Measurements from ENCODE around the gene OR10H1.
"Not testable (repeated sequence)": the region's sequence is repeated elsewhere in the genome, so short reads cannot be mapped to it uniquely, and the experiment has no call there.

OR10H1 gene

DNA sequence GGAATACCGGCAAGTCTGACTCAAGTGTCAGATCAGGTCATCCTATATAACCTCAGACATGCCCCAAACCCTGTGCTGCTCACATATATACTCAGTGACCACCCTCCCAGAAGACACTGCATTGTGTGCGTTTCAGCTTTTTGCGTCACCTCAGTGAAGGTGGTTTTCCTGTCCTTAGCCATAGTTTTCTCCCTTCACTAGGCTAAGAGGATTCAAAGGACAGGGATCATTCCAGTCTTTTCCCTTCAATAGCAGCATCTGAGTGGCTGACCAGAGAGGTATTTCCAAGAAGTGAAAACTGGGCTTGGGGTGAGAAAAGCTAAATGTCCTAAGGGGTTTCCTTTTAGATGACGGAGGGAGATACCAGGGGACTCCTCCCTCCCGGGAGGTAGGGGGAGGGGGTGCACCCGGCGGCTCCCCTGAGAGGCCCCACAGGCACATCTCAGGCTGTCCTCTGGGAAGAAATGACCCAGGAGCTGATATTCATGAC lies 12.7 kb upstream of the OR10H1 start:
- DNase-seq: no peak

DNA sequence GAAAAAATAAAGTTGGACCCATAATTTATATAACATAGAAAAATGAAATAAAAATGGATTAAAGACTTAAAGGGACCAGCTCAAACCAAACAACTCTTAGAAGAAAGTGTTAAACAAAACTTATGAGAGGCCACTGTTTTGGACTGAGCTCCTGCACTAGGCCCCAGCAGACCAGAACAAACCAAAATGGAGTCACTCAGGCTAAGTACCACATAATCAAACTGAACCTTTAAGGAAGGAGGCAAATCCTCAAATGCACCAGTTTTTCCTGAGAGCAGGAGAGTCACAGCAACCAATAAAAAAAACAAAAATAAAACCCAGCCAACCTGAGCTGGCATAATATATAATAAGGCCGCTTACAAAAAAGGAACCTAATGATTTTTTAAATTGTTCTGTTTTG lies 10.3 kb upstream of the OR10H1 start:
- DNase-seq: no peak

DNA sequence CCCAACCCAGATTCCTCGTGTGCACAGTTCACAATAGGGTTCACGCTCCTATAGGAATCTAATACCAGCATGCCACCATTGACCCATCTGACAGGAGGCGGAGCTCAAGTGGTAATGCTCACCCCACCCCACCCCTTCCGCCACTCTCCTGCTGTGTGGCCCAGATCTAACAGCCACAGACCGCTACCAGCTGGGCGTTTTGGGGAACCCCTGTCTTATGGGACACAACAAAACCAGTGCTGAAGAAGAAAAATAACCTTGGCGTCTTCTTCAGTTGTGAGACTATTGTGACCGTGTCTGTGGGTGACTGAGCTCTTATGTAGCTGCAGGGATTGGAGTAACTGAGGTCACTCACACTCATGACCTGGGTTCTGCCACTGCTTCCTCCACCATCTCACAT lies 5.2 kb upstream of the OR10H1 start:
- DNase-seq: no peak

DNA sequence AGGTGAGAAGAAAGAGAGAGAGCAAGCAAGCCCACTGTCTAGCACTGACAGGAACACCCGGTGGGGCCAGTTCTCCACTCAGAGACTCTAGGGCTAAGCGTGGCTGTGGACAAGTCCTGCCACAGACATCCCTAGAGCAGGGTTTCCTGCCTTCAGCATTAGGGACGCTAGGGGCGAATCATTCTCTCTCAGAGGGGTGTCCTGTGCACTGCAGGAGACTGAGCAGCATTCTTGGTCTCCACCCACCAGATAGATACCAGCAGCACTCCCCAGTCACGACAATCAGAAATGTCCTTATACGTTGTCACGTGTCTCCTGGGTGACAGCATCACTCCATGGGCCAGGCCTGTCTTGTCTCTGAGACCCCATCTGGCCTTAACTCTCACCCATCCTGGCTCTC lies 1.5 kb downstream of the OR10H1 start:
- DNase-seq: no peak

DNA sequence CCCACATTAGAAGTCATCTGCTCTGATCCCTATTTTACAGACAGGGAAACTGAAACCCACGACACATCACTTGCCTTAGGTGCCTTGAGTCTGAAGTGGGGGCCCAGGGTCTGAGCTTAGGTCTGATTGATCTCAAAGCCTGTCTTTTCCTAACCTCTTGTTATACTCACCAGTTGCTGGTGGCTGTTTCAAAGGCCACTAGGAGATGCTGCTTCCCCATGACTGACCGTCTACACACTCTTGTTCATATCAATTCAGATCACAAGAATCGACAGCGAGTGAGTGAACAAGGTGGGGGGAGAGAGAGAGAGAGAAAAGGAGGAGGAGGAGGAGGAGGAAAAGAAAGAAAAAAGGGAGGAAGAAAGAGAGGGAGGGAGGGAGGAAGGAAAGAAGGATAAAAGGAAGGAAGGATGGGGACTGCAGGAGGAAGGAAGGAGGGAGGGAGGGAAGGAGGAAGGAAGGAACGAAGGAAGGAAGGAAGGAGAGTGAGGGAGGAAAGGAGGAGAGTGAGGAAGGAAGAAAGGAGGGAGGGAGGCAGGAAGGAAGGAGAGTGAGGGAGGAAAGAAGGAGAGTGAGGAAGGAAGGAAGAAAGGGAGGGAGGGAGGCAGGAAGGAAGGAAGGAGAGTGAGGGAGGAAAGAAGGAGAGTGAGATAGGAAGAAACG lies 3.3 kb downstream of the OR10H1 start:
- DNase-seq: no peak

DNA sequence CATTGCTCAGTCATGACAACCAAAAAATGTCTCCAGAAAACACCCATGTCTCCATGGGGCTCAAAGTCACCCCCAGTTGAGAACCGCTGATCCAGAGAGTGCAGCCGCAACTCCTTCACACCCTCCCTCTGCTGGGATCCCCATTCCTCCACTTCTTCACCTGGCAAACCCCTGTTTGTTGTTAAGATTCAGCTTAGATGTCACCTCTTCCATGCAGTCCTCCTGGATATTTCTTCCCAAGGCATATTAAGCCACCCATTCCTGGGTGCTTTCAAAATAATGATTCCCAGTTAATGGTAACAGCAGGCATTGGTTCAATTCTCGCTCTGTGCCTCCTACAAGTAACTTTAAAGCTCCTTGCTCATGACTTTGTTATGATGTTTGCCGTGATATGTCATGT lies 4.0 kb downstream of the OR10H1 start:
- no peak for DNase-seq

DNA sequence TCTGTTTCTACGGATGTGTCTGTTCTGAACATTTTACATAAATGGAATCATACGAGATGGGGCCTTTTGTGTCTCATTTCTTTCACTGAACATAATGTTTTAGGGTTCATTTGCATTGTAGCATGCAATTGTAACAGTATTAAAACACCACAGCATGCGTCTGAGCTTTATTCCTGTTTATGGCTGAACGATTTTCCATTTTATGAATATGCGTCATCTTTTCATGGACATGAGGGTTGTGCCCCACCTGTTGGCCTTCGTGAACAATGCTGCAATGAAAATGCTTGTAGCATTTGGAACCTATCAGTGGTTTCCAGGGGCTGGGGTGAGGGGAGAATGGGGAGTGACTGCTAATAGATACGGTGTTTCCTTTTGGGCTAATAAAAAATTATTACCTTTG lies 5.1 kb downstream of the OR10H1 start:
- DNase-seq: no peak

DNA sequence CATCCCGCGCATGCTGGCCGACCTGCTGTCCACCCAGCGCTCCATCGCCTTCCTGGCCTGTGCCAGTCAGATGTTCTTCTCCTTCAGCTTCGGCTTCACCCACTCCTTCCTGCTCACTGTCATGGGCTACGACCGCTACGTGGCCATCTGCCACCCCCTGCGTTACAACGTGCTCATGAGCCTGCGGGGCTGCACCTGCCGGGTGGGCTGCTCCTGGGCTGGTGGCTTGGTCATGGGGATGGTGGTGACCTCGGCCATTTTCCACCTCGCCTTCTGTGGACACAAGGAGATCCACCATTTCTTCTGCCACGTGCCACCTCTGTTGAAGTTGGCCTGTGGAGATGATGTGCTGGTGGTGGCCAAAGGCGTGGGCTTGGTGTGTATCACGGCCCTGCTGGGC lies 21.2 kb downstream of the OR10H1 start:
- DNase-seq: not testable (repeated sequence)

DNA sequence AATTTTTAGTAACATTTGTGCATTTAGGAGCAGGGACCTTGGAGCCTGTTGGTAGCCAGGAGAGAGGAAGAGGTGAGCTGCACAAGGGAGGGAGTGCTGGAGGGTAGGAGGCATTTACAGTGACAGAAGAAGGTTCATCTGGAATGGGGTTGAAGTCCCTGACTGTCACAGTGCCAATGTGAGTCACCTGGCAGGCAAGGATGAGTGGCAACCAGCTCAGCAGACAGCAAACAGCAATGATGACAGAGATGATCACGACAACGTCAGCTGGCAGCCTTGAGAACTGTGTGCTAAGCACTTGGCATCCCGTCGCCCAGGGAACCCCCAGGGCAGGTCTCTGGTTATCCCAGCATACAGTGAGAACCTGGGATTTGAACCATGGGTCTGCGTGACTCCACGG lies 25.4 kb downstream of the OR10H1 start:
- DNase-seq: no peak

DNA sequence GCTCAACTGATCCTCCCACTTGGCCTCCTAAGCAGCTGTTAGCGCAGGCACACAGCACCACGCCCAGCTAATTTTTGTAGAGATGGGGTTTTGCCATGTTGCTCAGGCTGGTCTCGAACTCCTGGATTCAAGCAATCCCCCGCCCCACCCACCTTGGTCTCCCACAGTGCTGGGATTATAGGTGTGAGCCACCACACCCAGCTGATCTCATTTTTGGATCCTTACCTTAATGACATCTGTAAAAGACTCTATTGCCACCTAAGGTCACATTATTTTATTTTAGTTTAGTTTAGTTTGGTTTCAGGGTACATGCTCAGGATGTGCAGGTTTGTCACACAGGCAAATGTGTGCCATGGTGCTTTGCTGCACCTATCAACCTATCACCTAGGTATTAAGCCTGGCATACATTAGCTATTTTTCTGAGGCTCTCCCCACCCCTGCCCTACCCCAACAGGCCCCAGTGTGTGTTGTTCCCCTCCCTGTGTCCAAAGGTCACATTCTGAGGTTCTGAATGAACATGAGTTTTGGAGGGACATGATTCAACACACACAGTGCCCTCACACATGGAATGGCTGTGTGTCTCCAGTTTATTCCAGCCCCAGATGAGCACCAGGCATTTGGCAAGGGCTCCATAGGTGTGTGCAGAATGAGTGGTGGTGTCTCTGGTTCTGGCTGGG lies 26.7 kb downstream of the OR10H1 start:
- DNase-seq: no peak

DNA sequence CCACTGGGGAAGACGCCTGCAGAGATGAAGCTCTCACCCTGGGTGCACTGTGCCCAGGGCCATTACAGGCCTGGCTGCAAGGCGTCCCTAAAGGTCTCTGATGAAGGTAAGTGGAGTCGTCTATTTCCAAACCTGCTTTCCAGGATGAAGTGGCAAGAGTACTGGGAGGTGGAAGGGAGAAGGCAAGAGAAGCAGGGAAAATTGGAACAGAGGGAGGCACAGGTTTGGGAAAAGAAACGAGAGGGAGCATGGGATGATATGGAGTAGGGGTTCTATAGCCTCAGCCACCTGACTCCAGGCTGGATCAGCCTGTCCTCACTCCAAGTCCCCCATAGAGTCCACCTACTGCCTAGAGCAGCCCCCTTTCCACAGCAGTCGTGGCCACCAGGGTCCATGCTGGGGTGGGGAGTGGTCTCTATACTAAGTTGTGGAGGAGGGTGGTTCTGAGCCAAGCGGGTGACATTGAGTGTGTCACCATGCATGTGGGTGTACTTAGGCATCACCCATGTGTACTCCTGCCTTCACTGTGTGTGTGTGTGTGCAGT lies 27.8 kb downstream of the OR10H1 start, which contains the start of gene OR10H5:
Gene OR10H5, plus strand, starts transcription at position 51 of the 545 bp plus-strand sequence. CDS start 6,388 bp downstream, outside the sequence.
- DNase-seq: no peak

DNA sequence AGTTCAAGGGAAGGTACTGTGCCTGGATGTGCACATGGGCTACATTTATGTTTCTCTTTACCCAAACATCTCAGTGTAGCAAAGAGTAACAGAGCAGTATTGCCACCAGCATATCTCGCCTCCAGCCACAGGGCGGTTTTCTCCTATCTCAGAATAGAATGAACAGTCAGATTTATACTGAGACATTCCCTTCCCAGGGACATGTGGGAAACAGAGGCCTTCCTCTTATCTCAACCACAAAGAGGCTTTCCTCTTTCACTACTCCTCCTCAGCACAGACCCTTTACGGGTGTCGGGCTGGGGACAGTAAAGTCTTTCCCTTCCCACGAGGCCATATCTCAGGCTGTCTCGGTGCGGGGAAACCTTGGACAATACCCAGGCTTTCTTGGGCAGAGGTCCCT lies 32.6 kb downstream of the OR10H1 start:
- DNase-seq: not testable (repeated sequence)

DNA sequence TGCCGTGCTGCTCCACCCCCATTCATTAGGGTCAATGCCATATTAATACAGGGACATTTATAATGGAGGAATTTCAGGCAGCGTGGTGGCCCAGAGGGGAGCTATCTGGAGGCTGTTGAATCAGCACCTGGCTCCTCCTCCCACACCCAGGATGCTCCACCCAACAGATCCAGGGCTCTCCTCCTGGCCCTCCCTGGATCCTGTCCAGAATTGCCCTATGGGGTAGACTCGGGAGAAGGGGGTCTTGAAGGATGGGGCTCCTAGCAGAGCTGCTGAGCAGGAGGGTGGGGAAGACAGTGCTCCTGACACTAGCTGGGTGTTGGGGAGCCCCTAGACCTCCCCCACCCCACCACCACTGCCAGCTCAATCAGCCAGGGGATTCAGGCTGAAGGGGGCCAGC lies 33.3 kb downstream of the OR10H1 start:
- no peak for DNase-seq

DNA sequence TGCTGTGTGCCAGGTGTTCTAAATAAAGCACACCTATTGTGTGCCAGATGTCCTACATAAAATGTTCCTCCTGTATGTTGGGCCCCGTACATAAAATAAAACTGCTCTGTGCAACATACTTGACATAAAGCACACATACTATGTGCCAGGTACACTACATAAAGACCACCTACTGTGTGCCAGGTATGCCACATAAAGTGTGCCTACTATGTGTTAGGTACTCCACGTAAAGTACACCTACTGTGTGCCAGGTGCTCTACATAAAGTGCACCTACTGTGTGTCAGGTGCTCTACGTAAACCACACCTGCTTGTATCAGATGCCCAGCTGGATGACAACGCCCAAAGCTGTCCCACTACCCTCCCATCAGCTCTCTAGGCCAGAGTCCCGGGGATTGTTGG lies 33.8 kb downstream of the OR10H1 start:
- no peak for DNase-seq

DNA sequence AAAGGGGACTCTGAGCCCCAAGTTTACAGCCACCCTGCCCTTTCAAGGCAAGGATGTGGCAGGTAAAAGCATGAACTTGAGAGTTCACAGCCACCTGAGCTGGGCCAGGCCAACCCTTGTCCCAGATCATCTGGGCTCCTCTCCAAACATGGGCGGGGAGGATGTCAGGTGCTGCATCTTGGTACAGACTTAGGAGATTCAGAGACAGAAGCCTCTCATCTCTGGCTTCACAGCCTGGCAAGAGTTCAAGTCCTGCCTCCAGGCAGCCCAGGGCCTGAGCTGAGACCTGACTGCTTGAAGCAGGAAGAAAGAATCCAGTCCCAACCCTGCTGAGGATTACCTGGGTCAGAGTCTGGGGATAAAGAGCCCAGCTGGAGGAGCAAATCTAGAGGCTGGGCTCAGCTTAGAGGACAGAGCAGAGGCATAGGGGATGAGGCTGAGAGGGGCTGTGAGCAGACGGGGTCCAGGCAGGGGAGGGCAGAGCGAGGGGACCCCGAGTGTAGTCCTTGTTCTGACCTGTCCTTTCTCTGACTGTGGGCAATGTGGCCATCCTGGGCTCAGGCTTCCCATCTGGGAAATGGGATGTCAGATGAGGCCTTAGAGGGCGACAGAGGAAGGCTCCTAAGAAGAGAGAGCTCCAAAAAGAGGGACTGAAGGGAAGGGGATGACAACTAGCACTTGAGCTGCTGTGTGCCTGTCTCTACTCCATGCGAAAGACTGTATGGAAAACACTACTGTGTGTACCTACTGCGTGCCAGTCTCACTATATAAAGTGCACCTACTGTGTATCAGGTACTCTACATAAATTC lies 34.6 kb downstream of the OR10H1 start:
- no peak for DNase-seq

DNA sequence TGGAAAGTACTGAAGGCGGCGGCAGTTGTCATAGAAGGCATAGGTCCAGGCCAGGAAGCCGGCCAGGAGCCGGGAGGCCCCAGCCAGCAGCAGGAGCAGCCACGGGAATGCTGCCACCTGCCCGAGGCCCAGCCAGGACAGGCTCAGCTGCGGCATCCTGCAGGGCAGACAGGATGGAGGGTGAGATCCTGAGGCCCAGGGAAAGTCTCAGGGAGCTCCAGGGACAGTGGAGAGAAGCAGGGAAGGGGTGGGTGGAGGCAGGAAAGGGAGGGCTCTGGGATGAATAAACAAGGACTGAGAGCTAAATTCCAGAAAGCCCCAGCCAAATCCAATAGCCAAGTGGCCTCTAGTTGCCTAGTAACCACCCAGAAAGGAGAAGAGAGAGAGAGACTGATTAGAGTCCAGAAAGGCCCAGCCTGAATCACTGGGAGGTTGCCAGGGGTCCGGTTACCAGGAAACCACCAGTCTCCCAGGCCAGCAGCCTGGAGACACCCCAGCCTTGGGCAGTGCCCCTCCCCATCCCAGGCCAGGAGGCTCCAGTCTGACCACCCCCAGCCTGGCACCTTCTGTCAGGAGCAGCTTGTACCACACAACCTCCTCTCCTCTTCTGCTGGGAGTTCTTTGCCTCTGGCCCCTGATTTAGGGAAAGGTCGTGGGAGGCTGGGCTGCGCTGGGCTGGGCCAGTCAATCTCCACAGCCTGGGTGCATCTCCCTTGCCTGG lies 35.5 kb downstream of the OR10H1 start:
- peak; percentile 70 for DNase-seq

DNA sequence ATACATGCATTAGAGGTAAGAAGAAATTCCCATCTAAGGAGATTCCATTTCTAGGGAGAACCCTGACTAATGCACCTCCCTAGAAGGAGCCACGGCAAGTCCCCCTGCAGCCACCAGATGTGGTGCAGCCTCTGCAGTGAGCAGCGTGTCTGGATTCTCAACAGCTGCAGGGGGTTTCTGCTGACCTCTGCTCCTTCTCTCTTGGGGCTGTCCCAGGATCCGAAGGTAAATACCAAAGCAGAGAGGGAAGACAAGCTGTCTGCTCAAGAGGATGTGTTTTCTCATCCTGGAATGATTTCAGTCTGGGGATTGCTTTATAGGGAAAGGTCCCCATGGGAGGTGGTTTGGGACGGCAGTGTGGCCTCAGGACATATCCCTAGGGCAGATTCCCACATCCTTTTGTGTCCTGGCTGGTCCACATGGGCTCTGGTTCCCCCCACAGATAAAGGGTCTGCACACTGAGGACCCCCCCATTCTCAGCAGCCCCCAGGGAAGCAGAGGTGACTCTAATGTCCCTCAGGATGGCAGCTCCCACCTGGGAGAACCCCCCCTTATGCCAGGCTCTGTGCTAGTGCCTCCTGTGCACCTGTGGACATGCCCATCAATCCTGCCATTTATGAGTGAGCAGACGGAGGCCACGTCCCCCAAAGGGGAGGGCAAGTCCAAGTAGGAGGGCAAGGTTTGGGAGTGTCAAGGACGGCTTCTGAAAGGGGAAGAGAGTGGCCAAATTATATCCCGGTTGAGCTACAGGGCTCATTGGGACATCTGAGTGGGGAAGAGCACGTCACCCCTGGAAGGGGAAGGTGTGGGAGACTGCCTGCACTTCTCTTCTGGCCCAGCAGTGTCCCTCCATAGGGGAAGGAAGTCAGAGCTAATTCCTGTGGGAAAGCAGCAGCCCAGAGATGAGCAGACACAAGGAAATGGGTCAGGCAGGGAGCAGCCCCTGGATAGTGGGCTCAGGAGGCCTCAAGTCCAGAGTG lies 38.2 kb downstream of the OR10H1 start:
- no peak for DNase-seq

DNA sequence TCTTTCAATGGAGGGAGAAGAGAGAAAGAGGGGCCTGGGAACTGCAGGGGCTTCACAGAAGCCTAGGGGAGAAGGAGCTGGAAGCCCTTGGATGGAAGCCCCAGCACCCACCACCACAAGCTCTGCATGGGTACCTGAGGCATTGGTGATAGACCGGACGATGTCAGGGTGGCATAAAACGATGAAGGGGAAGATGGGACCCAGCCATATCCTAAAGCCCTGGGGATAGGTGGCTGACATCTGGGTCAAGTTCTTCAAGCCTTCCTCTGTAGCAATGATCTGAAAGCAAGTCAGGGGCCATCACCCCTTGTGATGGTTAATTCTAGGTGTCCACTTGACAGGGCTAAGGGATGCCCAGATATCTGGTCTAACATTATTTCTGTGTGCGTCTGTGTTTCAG lies 39.2 kb downstream of the OR10H1 start:
- no peak for DNase-seq

DNA sequence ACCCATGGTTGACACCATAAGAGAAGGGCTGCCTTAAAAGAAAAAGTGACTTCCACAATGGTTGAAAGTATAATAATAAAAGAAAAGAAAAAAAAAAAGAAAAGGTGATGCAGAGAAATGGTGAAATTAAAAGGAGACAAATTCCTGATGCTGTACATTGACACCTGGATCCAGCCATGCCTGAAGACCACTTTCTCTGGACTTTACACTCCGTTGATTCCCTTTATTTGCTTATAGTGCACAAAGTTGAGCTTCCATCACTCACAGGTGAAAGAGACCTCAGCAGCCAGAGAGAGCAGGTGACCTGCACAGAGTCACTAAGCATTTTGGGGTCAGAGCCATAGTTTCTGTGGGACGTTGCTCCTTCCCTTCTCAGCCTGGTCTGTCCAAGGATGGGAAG lies 40.2 kb downstream of the OR10H1 start:
- no peak for DNase-seq

DNA sequence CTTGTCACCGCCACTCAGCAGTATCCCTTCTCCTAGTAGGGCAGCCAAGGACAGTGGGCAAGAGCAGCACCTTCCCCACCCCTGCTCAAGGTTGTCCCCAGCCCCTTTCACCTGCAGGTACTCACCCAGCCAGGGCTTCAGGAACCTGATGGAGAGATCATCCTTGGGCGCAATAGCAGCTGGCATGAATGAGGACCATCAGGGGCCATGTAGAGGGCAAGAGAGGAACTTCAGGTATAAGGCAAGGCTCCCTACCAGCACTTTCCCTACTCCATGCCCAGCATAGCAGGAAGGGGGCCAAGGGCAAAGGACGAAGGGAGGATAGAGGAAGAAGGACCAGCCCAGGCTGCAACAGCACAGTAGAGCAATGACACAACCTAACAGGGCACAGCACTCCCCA lies 41.3 kb downstream of the OR10H1 start:
- not testable (repeated sequence) for DNase-seq

DNA sequence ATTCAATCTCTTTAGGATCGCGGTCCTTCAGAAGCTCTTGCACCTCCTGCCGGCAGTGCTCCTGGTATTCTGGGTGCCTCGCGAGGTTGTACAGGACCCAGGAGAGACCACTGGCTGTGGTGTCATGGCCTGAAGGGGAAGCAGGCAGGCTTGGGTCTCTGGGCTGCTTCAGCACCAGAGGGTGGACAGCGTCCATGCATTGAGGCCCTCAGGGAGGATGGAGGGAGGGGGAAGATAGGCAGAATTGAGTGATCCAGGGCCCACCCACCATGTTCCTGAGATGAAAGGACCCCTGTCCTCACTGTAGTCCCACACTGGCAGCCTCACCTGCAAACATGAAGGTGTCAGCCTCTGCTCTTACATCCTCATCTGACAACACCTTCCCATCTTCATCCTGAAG lies 45.9 kb downstream of the OR10H1 start:
- no peak for DNase-seq

All from NCI-H1092 (cell line).